ENCODE measurements around the gene PRDM16.

PRDM16 gene

GRCh38 chr1:3468236-3469103 is 399.5 kb downstream of the PRDM16 start:
- no peak overlapping the region for H3K9ac ChIP-seq (ENCODE audit: low read length)
- no peaks in the 10 kb centered on the region for H3F3A ChIP-seq (ENCODE audit: insufficient read depth, low read length)
- H3K27ac ChIP-seq (ENCODE audit: low read depth, low read length, poor library complexity, severe bottlenecking), result no peak overlapping the region
- H3K36me3 ChIP-seq (ENCODE audit: insufficient read depth, low read length), result no peaks in the 10 kb centered on the region
- H3K9me3 ChIP-seq (ENCODE audit: low read length), result no peaks in the 10 kb centered on the region
- H2AFZ ChIP-seq (ENCODE audit: low read length), result no peak overlapping the region
- H3K9me2 ChIP-seq (ENCODE audit: low read depth, low read length), result no peaks in the 10 kb centered on the region
- H3K4me2 ChIP-seq (ENCODE audit: low read length), result no peak overlapping the region
- TF ChIP-seq, protein P1, sequence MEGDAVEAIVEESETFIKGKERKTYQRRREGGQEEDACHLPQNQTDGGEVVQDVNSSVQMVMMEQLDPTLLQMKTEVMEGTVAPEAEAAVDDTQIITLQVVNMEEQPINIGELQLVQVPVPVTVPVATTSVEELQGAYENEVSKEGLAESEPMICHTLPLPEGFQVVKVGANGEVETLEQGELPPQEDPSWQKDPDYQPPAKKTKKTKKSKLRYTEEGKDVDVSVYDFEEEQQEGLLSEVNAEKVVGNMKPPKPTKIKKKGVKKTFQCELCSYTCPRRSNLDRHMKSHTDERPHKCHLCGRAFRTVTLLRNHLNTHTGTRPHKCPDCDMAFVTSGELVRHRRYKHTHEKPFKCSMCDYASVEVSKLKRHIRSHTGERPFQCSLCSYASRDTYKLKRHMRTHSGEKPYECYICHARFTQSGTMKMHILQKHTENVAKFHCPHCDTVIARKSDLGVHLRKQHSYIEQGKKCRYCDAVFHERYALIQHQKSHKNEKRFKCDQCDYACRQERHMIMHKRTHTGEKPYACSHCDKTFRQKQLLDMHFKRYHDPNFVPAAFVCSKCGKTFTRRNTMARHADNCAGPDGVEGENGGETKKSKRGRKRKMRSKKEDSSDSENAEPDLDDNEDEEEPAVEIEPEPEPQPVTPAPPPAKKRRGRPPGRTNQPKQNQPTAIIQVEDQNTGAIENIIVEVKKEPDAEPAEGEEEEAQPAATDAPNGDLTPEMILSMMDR (IDR thresholded peaks at IDR 0.05; ENCODE audit: low read length), result no peak
- TF ChIP-seq EZH2 (IDR thresholded peaks at IDR 0.05; ENCODE audit: borderline replicate concordance, low read length), result no peak
- no peaks in the 10 kb centered on the region for H4K20me1 ChIP-seq (ENCODE audit: insufficient read depth, low read length)
- H3K4me3 ChIP-seq (ENCODE audit: low read depth, low read length, poor library complexity, severe bottlenecking), result no peak overlapping the region
- no peaks in the 10 kb centered on the region for H3K79me2 ChIP-seq (ENCODE audit: insufficient read depth, low read length)
- H3K4me1 ChIP-seq (ENCODE audit: insufficient read depth, low read length, severe bottlenecking), result no peaks in the 10 kb centered on the region
- no peaks in the 10 kb centered on the region; the same call in 1 of the 2 replicates for H3K27me3 ChIP-seq (ENCODE audit: insufficient read depth, low read length)

- Histone ChIP-seq H3K79me2 (ENCODE audit: insufficient read depth, low read length) (no peaks in the 10 kb centered on the region), H3K27me3 (ENCODE audit: insufficient read depth, low read length) (no peaks in the 10 kb centered on the region; the same call in 1 of the 2 replicates), H3K36me3 (ENCODE audit: insufficient read depth, low read length) (no peaks in the 10 kb centered on the region), H2AFZ (ENCODE audit: low read length) (no peak overlapping the region), H4K20me1 (ENCODE audit: insufficient read depth, low read length) (no peaks in the 10 kb centered on the region), H3K9me3 (ENCODE audit: low read length) (no peaks in the 10 kb centered on the region), H3K4me3 (ENCODE audit: low read depth, low read length, poor library complexity, severe bottlenecking) (no peak overlapping the region), H3F3A (ENCODE audit: insufficient read depth, low read length) (no peaks in the 10 kb centered on the region), H3K27ac (ENCODE audit: low read depth, low read length, poor library complexity, severe bottlenecking) (no peak overlapping the region), H3K4me2 (ENCODE audit: low read length) (no peak overlapping the region), H3K4me1 (ENCODE audit: insufficient read depth, low read length, severe bottlenecking) (no peaks in the 10 kb centered on the region), H3K9ac (ENCODE audit: low read length) (no peak overlapping the region), H3K9me2 (ENCODE audit: low read depth, low read length) (no peaks in the 10 kb centered on the region)
- TF ChIP-seq, protein P1 (IDR thresholded peaks at IDR 0.05; ENCODE audit: low read length), result no peak
- TF ChIP-seq EZH2 (IDR thresholded peaks at IDR 0.05; ENCODE audit: borderline replicate concordance, low read length), result no peak
Observed at GRCh38 chr1:3469104-3469848, 400.3 kb downstream of the PRDM16 start.

GRCh38 chr1:3469849-3470649 is 401.0 kb downstream of the PRDM16 start:
- no peaks in the 10 kb centered on the region for H3K36me3 ChIP-seq (ENCODE audit: insufficient read depth, low read length)
- H2AFZ ChIP-seq (ENCODE audit: low read length), result no peak overlapping the region
- H3K9ac ChIP-seq (ENCODE audit: low read length), result no peak overlapping the region
- H3F3A ChIP-seq (ENCODE audit: insufficient read depth, low read length), result no peaks in the 10 kb centered on the region
- H3K79me2 ChIP-seq (ENCODE audit: insufficient read depth, low read length), result no peaks in the 10 kb centered on the region
- no peak overlapping the region for H3K4me2 ChIP-seq (ENCODE audit: low read length)
- no peaks in the 10 kb centered on the region for H3K4me1 ChIP-seq (ENCODE audit: insufficient read depth, low read length, severe bottlenecking)
- no peak overlapping the region for H3K27ac ChIP-seq (ENCODE audit: low read depth, low read length, poor library complexity, severe bottlenecking)
- no peaks in the 10 kb centered on the region for H3K9me3 ChIP-seq (ENCODE audit: low read length)
- no peaks in the 10 kb centered on the region; the same call in 1 of the 2 replicates for H3K27me3 ChIP-seq (ENCODE audit: insufficient read depth, low read length)
- TF ChIP-seq, protein P1 (IDR thresholded peaks at IDR 0.05; ENCODE audit: low read length), result no peak
- TF ChIP-seq EZH2 (IDR thresholded peaks at IDR 0.05; ENCODE audit: borderline replicate concordance, low read length), result no peak
- H3K4me3 ChIP-seq (ENCODE audit: low read depth, low read length, poor library complexity, severe bottlenecking), result no peak overlapping the region
- H4K20me1 ChIP-seq (ENCODE audit: insufficient read depth, low read length), result no peaks in the 10 kb centered on the region
- no peaks in the 10 kb centered on the region for H3K9me2 ChIP-seq (ENCODE audit: low read depth, low read length)

All from OCI-LY1 (cell line).